Keratinocyte (primary cell): ENCODE data around the gene GPR3. TPM values are rescaled to one million over a fixed set of nuclear protein-coding genes. Genes with fewer than 3 reads are reported as not detected.

Experiments
- DNase-seq: peaks from one replicate; pipeline ENCODE4 v3.0.0-alpha.2; 2011; ENCODE audit warnings: low read depth, missing footprints, low spot score
- FAIRE-seq: peaks from 2 replicates; lab custom pipeline; 2011; peaks lifted over from hg19 to GRCh38; lab: Jason Lieb, UNC
- H2AFZ ChIP-seq: 2 replicates; pipeline ENCODE4 v1.6.0; 2012; ENCODE audit warnings: low read length, control low read depth, inconsistent platforms; ENCODE audit not compliant: control insufficient read depth
- H3K27ac ChIP-seq: 2 replicates; pipeline ENCODE4 v1.5.1; 2011; ENCODE audit warnings: low read length; ENCODE audit not compliant: control insufficient read depth, insufficient read depth
- H3K27me3 ChIP-seq: 3 replicates; pipeline ENCODE4 v1.6.0; 2011; ENCODE audit warnings: low read length; ENCODE audit not compliant: control insufficient read depth, insufficient read depth; ENCODE audit errors: extremely low read depth
- H3K36me3 ChIP-seq, 2 experiments: 2 replicates in 1 of 2; 3 replicates in 1 of 2; pipeline ENCODE4 v1.5.1; 2011; ENCODE audit warnings: low read length in 2 of 2, mild to moderate bottlenecking in 1 of 2; ENCODE audit not compliant: control insufficient read depth in 2 of 2, insufficient read depth in 2 of 2; ENCODE audit errors: extremely low read depth in 1 of 2
- H3K4me1 ChIP-seq: 3 replicates; pipeline ENCODE4 v1.5.1; 2011; ENCODE audit warnings: low read length; ENCODE audit not compliant: control insufficient read depth, insufficient read depth; ENCODE audit errors: extremely low read depth
- H3K4me2 ChIP-seq: 3 replicates; pipeline ENCODE4 v1.6.0; 2011; ENCODE audit warnings: low read depth, low read length; ENCODE audit not compliant: control insufficient read depth, insufficient read depth; ENCODE audit errors: extremely low read depth
- H3K4me3 ChIP-seq, 3 experiments: fragments of 200-600 bp in 1 of 3; sonication (generic) in 1 of 3; 2 replicates in 2 of 3; 3 replicates in 1 of 3; pipeline ENCODE4 v1.5.1; 2011 to 2016; ENCODE audit warnings: low read length in 3 of 3, mild to moderate bottlenecking in 3 of 3, control low read depth in 2 of 3, inconsistent platforms in 1 of 3, low read depth in 1 of 3, mixed read lengths in 1 of 3, mixed run types in 1 of 3, moderate library complexity in 1 of 3; ENCODE audit not compliant: control insufficient read depth in 2 of 3, insufficient read depth in 2 of 3; ENCODE audit errors: extremely low read depth in 1 of 3
- H3K79me2 ChIP-seq: 2 replicates; pipeline ENCODE4 v1.6.0; 2012; ENCODE audit warnings: low read length; ENCODE audit not compliant: control insufficient read depth, insufficient read depth
- H3K9ac ChIP-seq: 3 replicates; pipeline ENCODE4 v1.6.0; 2011; ENCODE audit warnings: low read length; ENCODE audit not compliant: control insufficient read depth, insufficient read depth; ENCODE audit errors: extremely low read depth
- H3K9me1 ChIP-seq: 3 replicates; pipeline ENCODE4 v1.6.0; 2011; ENCODE audit warnings: low read length; ENCODE audit not compliant: control insufficient read depth, insufficient read depth; ENCODE audit errors: extremely low read depth
- H3K9me3 ChIP-seq: 2 replicates; pipeline ENCODE4 v1.5.1; 2012; ENCODE audit warnings: low read depth, low read length; ENCODE audit not compliant: control insufficient read depth
- H4K20me1 ChIP-seq: 3 replicates; pipeline ENCODE4 v1.6.0; 2011; ENCODE audit warnings: low read length; ENCODE audit not compliant: control insufficient read depth, insufficient read depth; ENCODE audit errors: extremely low read depth
- CTCF ChIP-seq, 3 experiments: IDR thresholded peaks in 1 of 3; conservative IDR thresholded peaks in 1 of 3; optimal IDR thresholded peaks in 1 of 3; 2 replicates in 2 of 3; 3 replicates in 1 of 3; pipeline versions ENCODE3 to v1.5.1; 2011; ENCODE audit warnings: low read length in 3 of 3, mild to moderate bottlenecking in 3 of 3, moderate library complexity in 2 of 3, control low read depth in 1 of 3, inconsistent platforms in 1 of 3; ENCODE audit not compliant: insufficient read depth in 2 of 3; ENCODE audit errors: extremely low read depth in 1 of 3
- EZH2 ChIP-seq: IDR thresholded peaks from one replicate; pipeline ENCODE4 v1.6.1; 2012; ENCODE audit warnings: inconsistent platforms, mild to moderate bottlenecking, low read length, moderate library complexity
- dilution Hi-C: fragments of 300-500 bp; cut with MboI; formaldehyde crosslinking; loops from one replicate; pipeline ENCODE4 v1.7.0; 2020; ENCODE audit warnings: low sequenced_read_pairs; ENCODE audit not compliant: extremely low pct_ligation_motif_present
- polyA plus RNA-seq, 5 experiments: library from polyadenylated mRNA; depleted of rRNA in 3 of 5; stranded (reverse) in 3 of 5; stranded (forward) in 1 of 5; unstranded in 1 of 5; fragments of >200 nt; gene quantifications; 1 replicate in 1 of 5; 2 replicates in 3 of 5; 3 replicates in 1 of 5; pipeline versions ENCODE4 v1.2.1 to v1.2.3, GENCODE V29; 2011 to 2012; ENCODE audit warnings: missing spikeins in 2 of 5, low read depth in 1 of 5, low replicate concordance in 1 of 5

The GPR3 gene
- polyA plus RNA-seq, 1 donor (not counting 4 experiments of a cell fraction or from before 2014, with no cell fraction given) = 1.4 TPM

- H3K36me3 ChIP-seq = peaks cover 13 to 31% of the 10 kb centered on the region in 2 experiments
- no peaks in the 10 kb centered on the region for H3K9me3 ChIP-seq
- no peak overlapping the region for H3K9ac ChIP-seq
- H3K79me2 ChIP-seq = no peaks in the 10 kb centered on the region
- DNase-seq = no peak
- H3K4me1 ChIP-seq = peaks cover 6% of the 10 kb centered on the region
- H3K27me3 ChIP-seq = no peaks in the 10 kb centered on the region
- no peak overlapping the region for H3K27ac ChIP-seq
- no peak overlapping the region for H3K4me2 ChIP-seq
- peaks cover 3% of the 10 kb centered on the region for H4K20me1 ChIP-seq
- no peak overlapping the region for H2AFZ ChIP-seq
- no peak for FAIRE-seq
- dilution Hi-C loops = no loop called here
- H3K4me3 ChIP-seq = no peak overlapping the region
- no peak for TF ChIP-seq EZH2
- H3K9me1 ChIP-seq = no peaks in the 10 kb centered on the region
These were observed 36.7 kb upstream of the GPR3 start for GRCh38 chr1:27355683-27356082.

GRCh38 chr1:27356277-27356618 lies 36.2 kb upstream of the GPR3 start:
- Histone ChIP-seq H3K4me2 (no peak overlapping the region), H3K36me3 (peaks cover 12 to 34% of the 10 kb centered on the region in 2 experiments), H3K4me3 (no peak overlapping the region), H3K79me2 (no peaks in the 10 kb centered on the region), H2AFZ (no peak overlapping the region), H3K27ac (no peak overlapping the region), H3K9ac (no peak overlapping the region), H3K27me3 (no peaks in the 10 kb centered on the region), H3K9me1 (no peaks in the 10 kb centered on the region), H3K4me1 (peaks cover 6% of the 10 kb centered on the region), H4K20me1 (peaks cover 3% of the 10 kb centered on the region), H3K9me3 (no peaks in the 10 kb centered on the region)
- no peak for TF ChIP-seq EZH2
- TF ChIP-seq CTCF (optimal IDR thresholded peaks at IDR 0.05 in 1 of 3, IDR thresholded peaks at IDR 0.05 in 1 of 3, conservative IDR thresholded peaks at IDR 0.05 in 1 of 3; ENCODE audit: extremely low read depth in 1 of 3, insufficient read depth in 2 of 3, low read length in 3 of 3) = no peak
- FAIRE-seq = no peak
- dilution Hi-C loops = no loop called here
- DNase-seq = no peak

GRCh38 chr1:27356619-27357280 lies 35.7 kb upstream of the GPR3 start:
- DNase-seq (no peak), FAIRE-seq (no peak)
- Histone ChIP-seq H3K4me3 (no peak overlapping the region), H3K79me2 (no peaks in the 10 kb centered on the region), H3K4me2 (no peak overlapping the region), H3K36me3 (peaks cover 17 to 35% of the 10 kb centered on the region in 2 experiments), H3K9me3 (no peaks in the 10 kb centered on the region), H3K4me1 (peaks cover 6% of the 10 kb centered on the region), H3K27me3 (no peaks in the 10 kb centered on the region), H3K9me1 (no peaks in the 10 kb centered on the region), H4K20me1 (peaks cover 3% of the 10 kb centered on the region), H3K9ac (peak overlapping the region; percentile 15), H2AFZ (no peak overlapping the region), H3K27ac (no peak overlapping the region)
- peak in 1 of 3 experiments; percentile 42 for TF ChIP-seq CTCF (optimal IDR thresholded peaks at IDR 0.05 in 1 of 3, IDR thresholded peaks at IDR 0.05 in 1 of 3, conservative IDR thresholded peaks at IDR 0.05 in 1 of 3; ENCODE audit: extremely low read depth in 1 of 3, insufficient read depth in 2 of 3, low read length in 3 of 3)
- TF ChIP-seq EZH2 = no peak
- dilution Hi-C loops = no loop called here
